ENCODE measurements around the gene RPA1. TPM values are rescaled to one million over a fixed set of nuclear protein-coding genes. Genes with fewer than 3 reads are reported as not detected.

RPA1 gene
- total RNA-seq, 1 experiment from 2014 or later, result 198 TPM

- no peak for ATAC-seq
- H3K9ac ChIP-seq (ENCODE audit: low read length), result no peak overlapping the region
These were observed 102.2 kb downstream of the RPA1 start for GRCh38 chr17:1931844-1932579.

More at GRCh38 chr17:1931844-1932579, 102.2 kb downstream of the RPA1 start:
- no peaks in the 10 kb centered on the region for H3K9me3 ChIP-seq (ENCODE audit: control insufficient read depth in 1 of 2, insufficient read depth in 1 of 2, low read depth in 1 of 2, low read length in 2 of 2)
- no peak overlapping the region for H3K4me3 ChIP-seq (replicated peaks in 1 of 2; ENCODE audit: low read depth in 1 of 2, low read length in 2 of 2)
- DNase-seq (ENCODE audit: low read depth, low spot score), result no peak
- ChIA-PET CTCF (no interaction called here), POLR2A (no interaction called here), RAD21 (ENCODE audit: low non-redundant PET in 1 of 2, low total read pairs in 2 of 2, uncharacterized antibody in 2 of 2, unreplicated experiment in 2 of 2) (no interaction called here)
- BruUV-seq (replicated peaks), result no TSS peak
- no peaks in the 10 kb centered on the region for H3K4me1 ChIP-seq (ENCODE audit: control insufficient read depth in 1 of 2, insufficient read depth in 2 of 2, low read length in 2 of 2)
- H3K9me2 ChIP-seq (ENCODE audit: insufficient read depth), result no peaks in the 10 kb centered on the region
- H3K27ac ChIP-seq (ENCODE audit: low read depth, low read length), result no peak overlapping the region
- H3K36me3 ChIP-seq (ENCODE audit: control insufficient read depth in 1 of 2, insufficient read depth in 2 of 2, low read length in 2 of 2), result no peaks in the 10 kb centered on the region
- no peaks in the 10 kb centered on the region for H3K79me2 ChIP-seq (ENCODE audit: insufficient read depth, low read length)
- TF ChIP-seq ATF3 (IDR thresholded peaks at IDR 0.05), result no peak
- TF ChIP-seq ZFX (IDR thresholded peaks at IDR 0.05), result no peak
- TF ChIP-seq EGR1 (IDR thresholded peaks at IDR 0.05; ENCODE audit: low read depth), result no peak
- no peak for TF ChIP-seq POLR2A (IDR thresholded peaks at IDR 0.05; ENCODE audit: borderline replicate concordance, extremely low read depth, insufficient read depth, insufficient read length)
- no peak for TF ChIP-seq SRF (IDR thresholded peaks at IDR 0.05; ENCODE audit: low read depth)
- TF ChIP-seq SIN3A (IDR thresholded peaks at IDR 0.05; ENCODE audit: low read depth), result no peak
- no peak for TF ChIP-seq ZNF274 (IDR thresholded peaks at IDR 0.05; ENCODE audit: low read depth, low read length)
- no peak for TF ChIP-seq FOSL1 (IDR thresholded peaks at IDR 0.05; ENCODE audit: low read depth)
- no peak for TF ChIP-seq POLR2AphosphoS5 (IDR thresholded peaks at IDR 0.05; ENCODE audit: low read depth, low read length)
- TF ChIP-seq REST (IDR thresholded peaks at IDR 0.05; ENCODE audit: low read depth), result no peak
- no peaks in the 10 kb centered on the region for H3K27me3 ChIP-seq (ENCODE audit: insufficient read depth, low read length)
- H2AFZ ChIP-seq (ENCODE audit: low read depth, low read length, poor library complexity, severe bottlenecking), result no peak overlapping the region
- no peak overlapping the region for H3K4me2 ChIP-seq (ENCODE audit: low read length)
- H4K20me1 ChIP-seq (ENCODE audit: insufficient read depth), result no peaks in the 10 kb centered on the region
- intact Hi-C loops (cut with micrococcal nuclease), result no loop called here
